NCI-H1436 (cell line): ENCODE data around the gene CEP72.

ENCODE experiments used
- DNase-seq: peaks from one replicate; lab custom pipeline; 2025; lab: John Stamatoyannopoulos, UW

Gene CEP72

GRCh38 chr5:660491-661030, 48.4 kb downstream of the CEP72 start:
- DNase-seq = no peak

DNA sequence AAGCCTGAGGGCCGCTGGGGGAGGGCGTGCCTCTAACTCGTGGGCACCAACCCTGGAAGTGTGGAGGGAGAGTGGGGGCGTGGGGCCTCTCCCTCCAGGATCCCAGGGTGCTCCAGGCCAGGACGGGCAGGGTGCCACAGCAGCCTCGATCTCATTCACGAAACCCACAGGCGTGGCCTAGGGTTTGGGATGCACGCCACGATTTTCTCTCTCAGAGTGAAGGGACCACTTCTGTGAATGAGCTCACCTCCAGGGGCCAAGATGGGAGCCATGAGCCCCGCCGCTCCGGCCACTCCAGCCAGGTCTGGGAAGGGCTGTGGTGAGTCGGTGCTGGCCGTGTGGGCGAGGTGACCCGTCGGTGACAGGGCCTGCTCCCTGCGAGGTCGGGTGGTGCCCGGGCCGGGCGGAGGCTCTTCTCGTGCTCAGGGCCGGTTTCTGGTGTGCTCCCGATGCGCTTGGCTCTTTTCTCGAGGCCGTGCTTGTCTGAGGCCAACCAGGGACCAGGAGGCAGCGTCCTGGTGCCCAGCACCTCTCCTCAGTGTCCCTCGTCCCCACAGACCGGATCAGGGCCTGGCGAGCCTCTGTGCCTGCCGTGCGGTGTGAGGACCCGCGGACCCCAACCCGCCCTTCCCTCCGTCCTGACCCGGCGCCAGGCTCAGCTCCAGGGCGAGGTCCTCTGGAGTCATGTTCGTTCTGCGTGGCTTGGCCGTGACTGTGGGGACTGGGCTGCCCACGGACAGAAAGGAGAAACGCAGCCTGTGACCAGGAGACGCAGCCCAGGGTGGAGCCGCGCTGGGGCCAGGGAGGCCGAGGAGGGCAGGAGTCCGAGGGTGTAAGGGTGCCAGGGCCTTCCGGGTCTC, 50.0 kb downstream of the CEP72 start:
- no peak for DNase-seq

- no peak for DNase-seq
Observed at GRCh38 chr5:662751-663435, 50.8 kb downstream of the CEP72 start.

- DNase-seq = no peak
Observed at GRCh38 chr5:663436-664342, 51.5 kb downstream of the CEP72 start.

DNA sequence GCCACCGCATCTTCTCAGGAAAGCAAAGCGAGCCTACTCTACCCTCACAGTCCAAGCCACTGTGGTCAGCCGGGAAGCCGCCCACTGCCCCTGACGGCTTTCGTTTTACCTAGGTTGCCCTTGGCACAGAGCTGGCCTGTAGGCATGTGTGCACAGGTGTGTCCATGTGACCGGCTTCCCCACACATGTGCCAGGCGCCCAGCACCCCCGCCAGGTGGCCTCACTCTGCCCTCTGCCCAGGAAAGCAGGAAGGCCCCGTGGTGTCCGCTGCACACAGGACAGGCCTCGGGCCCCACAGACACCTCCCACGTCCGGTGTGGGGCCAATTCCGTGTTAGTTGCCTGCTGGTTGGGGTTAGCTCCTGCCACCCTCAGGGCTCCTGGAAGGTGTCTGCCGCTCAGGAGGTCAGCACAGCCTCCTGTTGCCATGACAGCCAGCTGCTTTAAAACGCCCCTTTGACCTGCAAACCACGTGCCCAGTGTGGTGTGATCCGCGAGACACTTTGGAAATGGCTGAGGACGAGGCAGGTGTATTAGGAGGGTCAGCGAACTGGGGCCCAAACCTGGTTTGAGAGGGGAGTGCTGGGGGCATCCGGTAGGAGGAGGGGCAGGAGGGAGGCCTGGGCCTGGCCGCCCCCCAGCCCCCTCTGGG, 52.3 kb downstream of the CEP72 start:
- no peak for DNase-seq

DNA sequence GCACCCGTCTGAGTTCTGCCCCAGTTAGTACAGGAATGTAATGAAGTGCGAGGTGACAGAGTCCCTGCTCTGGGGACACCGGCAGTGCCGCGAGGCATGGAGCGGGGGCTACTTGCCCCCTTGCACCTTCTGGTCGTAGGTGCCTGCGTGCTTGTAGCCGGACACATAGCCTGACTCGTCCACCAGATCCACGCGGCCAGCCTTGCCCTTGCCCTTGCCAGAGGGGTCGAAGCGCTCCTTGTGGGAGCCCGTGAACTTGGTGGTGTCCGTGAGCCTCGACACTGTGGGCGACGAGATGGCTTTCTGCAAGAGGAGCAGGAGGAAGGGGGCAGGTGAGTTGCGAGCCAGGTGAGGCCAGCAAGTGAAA, 52.8 kb downstream of the CEP72 start:
- no peak for DNase-seq

DNA sequence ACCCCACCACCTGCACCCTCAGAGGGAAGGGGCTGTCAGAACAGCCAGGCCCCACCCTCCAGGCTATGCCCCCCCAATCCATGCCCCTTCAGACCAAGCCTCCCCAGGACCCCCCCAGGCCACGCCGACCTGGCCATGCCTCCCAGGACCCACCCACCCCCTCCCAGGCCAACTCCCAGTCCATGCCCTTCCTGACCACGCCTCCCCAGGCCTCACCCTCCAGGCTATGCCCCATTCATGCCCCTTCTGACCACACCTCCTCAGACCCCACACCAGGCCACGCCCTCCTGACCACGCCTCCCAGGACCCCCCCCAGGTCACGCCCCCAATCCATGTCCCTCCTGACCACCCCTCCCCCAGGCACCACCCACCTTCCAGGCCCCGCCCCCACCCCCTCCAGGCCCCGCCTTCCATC, 53.4 kb downstream of the CEP72 start:
- no peak for DNase-seq

- no peak for DNase-seq
Observed at GRCh38 chr5:665956-666711, 54.0 kb downstream of the CEP72 start.

DNA sequence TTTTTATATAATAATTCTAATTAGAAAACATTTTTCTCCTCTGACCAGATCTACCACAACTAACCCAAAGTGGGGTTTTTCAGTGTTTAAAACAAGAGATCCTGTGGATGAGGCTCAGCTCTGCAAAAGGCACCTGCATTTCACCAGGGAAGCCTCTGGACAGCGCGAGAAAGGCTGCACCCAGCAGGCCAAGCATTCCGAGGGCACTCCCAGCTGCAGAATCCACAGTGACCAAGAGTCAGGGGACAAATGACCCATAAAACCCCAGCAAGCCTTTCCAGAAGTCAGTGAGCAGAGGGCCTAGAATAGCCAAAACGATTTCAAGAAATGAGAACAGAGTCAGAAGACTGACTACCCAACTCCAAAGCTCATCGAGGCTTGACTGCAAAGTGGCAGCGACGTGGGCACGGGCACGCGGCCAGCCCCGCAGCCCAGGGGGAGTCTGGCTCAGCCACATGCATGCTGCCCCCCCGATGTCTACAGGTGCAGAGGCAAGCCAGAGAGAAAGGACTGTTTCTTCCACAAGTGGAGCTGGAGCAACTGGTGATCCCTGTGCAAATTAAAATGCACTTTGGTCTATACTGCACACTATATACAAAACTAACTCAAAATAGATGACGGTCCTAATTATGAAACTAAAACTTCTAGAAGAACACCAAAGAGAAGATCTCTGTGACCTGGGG, 54.8 kb downstream of the CEP72 start:
- DNase-seq = no peak

DNA sequence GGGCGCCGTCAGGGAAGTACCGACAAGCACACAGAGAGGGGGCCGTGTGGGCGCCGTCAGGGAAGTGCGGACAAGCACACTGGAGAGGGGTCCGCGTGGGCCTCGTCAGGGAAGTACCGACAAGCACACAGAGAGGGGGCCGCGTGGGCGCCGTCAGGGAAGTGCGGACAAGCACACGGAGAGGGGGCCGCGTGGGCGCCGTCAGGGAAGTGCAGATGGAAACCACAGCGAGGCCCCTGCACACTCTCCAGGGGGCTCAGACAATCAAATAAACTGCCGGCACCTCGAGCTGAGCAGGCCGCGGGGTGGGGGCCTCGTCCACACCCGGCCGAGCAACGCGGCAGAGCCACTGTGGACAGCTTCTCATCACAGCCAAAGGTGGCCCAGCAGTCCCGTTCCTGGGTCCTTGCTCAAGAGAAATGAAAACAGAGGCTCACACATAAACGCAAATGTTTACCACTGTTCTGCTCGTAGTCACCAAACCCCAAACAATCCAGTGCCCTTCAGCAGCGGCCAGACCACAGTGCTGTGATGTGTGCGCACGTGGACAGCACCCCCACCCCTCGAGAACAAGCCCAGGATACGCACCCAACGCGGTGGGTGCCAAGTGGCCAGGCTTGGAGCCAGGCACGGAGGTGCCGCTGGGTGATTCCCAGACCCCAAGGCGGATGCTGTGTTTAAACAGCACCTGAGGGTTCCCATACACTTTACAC, 56.3 kb downstream of the CEP72 start:
- no peak for DNase-seq

DNA sequence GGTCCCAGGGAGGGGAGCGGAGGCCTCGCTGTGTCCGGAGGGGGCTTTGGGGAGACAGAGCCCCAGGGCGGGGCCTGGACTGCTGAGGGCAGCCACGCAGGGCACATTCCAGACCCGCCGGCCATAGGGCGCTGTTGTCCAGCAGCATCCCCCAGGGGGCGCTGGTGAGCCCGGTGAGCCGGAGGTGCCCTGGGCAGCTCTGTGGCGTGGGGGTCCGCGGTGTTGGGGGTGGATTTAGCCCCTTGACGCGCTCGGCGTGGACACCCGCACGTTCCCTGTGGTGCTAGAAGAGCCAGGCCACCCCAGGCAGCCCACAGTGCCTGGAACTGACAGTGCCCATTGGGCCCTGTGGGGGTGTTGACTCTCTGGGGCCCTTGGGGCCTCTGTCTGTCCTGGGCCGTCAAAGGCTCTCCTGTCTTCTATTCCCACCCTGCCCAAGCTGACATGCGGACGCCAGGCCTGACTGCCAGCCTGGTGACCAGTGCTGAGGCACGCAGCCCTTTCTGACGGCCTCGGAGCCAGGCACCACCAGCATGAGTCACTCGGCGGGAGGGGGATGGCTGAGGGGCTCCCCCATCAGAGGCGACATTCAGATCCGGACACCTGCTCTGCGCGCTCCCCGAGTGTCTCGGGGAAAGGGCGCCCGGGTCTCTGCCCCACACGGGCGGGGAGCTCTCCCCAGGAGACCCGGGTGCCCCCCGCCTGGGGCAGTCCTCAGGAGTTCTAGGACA, 57.1 kb downstream of the CEP72 start:
- DNase-seq = no peak

- DNase-seq = no peak
Observed at GRCh38 chr5:669842-670395, 57.8 kb downstream of the CEP72 start.

DNA sequence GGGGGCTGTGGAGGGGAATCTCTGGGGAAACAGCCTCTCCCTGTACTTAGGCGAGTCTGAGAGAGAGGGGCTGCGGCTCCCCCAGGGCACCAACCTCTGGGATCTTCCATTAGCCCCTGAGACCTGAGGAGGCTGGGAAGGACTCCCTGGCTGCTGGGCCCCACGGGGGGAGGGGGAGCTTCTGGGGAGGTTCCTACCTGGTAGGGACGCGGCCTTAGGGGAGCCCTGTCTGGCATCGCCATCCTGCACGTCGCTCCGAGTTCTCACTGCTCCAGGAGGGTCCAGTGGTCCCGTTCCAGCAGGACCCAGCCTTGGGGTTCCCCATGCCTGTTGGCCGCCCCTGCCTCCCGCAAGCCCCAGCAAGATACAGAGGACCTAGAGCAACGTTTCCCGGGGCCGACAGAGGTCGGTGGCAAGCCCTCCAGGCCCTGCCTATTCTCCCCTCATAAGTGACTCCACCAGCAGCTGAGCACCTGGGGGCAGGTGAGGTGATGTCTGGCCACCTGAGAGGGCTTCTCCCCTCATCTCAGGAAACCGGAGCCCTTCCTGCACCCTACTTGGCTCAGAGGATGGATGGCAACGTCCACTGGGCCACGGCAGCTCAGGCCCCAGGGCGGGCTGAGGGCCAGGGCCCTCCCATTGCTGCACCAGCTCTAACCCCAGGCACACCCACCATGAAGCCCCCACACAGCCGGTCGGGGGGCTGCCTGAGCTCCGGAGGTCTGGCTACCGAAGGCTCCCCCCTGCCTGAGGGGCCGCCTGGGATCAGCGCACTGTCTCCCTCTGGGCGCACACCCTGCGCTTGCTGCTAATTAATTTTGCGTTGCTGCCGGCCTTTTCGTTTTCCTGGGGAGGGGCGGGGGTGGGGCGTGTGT, 58.5 kb downstream of the CEP72 start:
- no peak for DNase-seq

DNA sequence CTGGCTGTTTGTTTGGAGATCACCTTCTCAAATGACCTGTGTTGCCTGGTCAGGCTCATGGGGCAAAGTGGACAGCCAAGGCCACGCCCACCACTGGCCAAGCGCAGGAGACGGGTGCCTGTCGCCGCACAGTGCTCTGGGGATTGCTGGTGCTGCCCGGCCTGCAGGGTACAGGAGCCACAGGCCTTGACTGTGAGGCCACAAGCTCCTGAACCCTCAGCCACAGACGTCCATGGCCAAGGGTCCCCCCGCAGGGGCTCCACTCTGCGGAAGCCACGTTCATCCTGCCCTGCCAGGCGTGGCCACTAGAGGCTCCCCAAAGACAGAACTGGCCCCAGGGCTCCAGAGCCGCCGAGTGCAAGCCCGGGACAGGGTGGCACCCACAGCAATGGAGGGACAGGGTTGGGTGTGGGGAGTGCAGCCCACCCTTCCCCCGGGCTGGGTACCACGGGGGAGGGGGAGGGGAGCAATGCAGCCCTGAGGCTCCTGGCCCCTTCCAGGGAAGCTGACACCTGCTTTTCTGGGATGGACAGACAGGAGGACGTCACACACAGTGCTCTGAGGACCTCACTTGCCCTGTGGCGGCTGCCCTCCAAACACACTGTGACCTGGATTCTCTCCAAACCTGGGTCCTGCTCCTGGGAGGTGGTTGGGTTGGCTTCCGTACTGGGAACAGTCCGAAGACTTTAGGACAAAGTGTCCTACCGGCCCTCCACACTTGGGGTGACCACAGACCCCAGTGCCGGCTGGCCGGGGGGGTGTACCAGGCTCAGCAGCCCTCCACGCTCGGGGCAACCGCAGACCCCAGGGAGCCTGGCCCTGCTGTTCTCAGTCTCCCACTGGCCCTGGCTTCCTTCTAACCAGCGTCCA, 59.6 kb downstream of the CEP72 start:
- DNase-seq = peak; percentile 72

DNA sequence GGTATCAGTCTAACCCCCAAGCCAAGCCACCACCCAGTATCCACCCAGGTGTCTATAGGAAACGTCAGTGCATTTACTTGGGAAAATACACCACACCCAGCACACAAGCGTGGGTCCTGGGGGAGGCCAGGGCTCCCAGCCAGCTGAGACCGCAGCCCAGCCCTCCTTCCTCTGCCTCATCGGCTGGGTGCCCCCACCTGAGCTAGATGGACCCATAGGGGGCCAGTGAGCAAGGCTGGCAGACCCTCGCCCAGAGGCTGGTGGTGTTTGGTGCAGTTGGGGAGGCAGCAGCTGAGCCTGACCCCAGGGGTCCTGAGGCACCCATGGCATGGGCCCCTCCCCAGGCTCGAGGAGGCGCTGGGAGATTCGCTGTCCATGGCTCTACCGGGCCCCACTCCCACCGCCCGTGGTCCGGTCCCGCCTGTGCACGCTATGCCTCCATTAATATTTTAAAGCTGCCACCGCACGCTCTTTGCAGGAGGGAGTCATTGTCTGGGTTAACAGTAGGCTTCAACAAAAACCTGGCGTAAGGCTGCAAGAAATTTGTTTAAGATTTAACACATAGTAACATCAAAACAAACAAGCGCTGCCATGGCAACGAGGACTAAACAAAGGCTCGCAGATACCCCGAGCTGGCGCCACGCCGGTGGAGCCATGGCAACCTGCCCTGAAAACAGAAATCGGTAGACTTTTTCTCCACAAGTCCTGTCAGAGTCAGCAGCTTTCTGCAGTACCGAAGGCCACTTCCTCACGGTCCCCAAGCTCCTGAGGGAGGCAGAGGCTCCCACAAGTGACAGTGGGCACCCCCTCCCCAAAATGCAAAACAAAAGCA, 60.4 kb downstream of the CEP72 start:
- peak; percentile 87 for DNase-seq
